PFSK-1 (cell line): ENCODE results near the gene TCTN1.

ENCODE experiments used
- POLR2AphosphoS5 ChIP-seq: IDR thresholded peaks from 2 replicates; pipeline ENCODE4 v1.6.1; 2012; ENCODE audit warnings: low read depth, mild to moderate bottlenecking, control low read depth, low read length, moderate library complexity
- TF ChIP-seq, protein P1 (sequence below), 2 experiments: IDR thresholded peaks; 2 replicates each; pipeline versions ENCODE4 v1.6.1 to v1.8.0; 2011 to 2012; ENCODE audit warnings: low read depth in 2 of 2, low read length in 2 of 2, control low read depth in 1 of 2, inconsistent platforms in 1 of 2, mild to moderate bottlenecking in 1 of 2, moderate library complexity in 1 of 2; ENCODE audit not compliant: insufficient read depth in 1 of 2

DNA sequence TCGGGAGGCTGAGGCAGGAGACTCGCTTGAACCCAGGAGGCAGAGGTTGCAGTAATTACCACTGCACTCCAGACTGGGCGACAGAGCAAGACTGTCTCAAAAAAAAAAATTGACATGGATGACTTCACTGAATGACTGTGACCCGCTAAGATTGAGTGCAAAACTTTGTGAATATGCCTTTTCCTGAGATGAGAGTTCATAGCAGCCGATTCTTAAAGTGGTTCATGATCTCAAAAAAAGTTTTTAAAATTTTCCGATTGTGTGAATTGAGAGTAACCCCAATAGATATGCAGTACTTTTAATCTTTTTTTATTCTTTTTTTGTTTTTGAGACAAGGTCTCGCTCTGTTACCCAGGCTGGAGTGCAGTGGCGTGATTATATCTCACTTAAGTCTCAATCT is 1.2 kb downstream of the TCTN1 start:
- no peak for TF ChIP-seq POLR2AphosphoS5
- TF ChIP-seq, protein P1, sequence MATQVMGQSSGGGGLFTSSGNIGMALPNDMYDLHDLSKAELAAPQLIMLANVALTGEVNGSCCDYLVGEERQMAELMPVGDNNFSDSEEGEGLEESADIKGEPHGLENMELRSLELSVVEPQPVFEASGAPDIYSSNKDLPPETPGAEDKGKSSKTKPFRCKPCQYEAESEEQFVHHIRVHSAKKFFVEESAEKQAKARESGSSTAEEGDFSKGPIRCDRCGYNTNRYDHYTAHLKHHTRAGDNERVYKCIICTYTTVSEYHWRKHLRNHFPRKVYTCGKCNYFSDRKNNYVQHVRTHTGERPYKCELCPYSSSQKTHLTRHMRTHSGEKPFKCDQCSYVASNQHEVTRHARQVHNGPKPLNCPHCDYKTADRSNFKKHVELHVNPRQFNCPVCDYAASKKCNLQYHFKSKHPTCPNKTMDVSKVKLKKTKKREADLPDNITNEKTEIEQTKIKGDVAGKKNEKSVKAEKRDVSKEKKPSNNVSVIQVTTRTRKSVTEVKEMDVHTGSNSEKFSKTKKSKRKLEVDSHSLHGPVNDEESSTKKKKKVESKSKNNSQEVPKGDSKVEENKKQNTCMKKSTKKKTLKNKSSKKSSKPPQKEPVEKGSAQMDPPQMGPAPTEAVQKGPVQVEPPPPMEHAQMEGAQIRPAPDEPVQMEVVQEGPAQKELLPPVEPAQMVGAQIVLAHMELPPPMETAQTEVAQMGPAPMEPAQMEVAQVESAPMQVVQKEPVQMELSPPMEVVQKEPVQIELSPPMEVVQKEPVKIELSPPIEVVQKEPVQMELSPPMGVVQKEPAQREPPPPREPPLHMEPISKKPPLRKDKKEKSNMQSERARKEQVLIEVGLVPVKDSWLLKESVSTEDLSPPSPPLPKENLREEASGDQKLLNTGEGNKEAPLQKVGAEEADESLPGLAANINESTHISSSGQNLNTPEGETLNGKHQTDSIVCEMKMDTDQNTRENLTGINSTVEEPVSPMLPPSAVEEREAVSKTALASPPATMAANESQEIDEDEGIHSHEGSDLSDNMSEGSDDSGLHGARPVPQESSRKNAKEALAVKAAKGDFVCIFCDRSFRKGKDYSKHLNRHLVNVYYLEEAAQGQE (IDR thresholded peaks at IDR 0.05; ENCODE audit: insufficient read depth in 1 of 2, low read depth in 2 of 2, low read length in 2 of 2), result no peak
